HEK293 (cell line): ENCODE measurements around the gene KANSL1L.

Experiments used
- GFI1B ChIP-seq: fragments of 450-650 bp; formaldehyde crosslinking; IDR thresholded peaks from 2 replicates; pipeline ENCODE4 v1.5.1; 2016; ENCODE audit warnings: missing biosample characterization, missing genetic modification characterization
- KLF16 ChIP-seq: fragments of 450-650 bp; formaldehyde crosslinking; IDR thresholded peaks from 2 replicates; pipeline ENCODE4 v1.5.1; 2017; ENCODE audit warnings: missing biosample characterization, missing genetic modification characterization
- PATZ1 ChIP-seq: fragments of 450-650 bp; formaldehyde crosslinking; IDR thresholded peaks from 2 replicates; pipeline ENCODE4 v1.5.1; 2016; ENCODE audit warnings: missing biosample characterization, missing genetic modification characterization
- TRIM28 ChIP-seq: IDR thresholded peaks from 2 replicates; pipeline ENCODE4 v1.6.1; 2011; ENCODE audit warnings: low read length, control low read depth, borderline replicate concordance
- YY1 ChIP-seq: fragments of 450-650 bp; formaldehyde crosslinking; IDR thresholded peaks from 2 replicates; pipeline ENCODE4 v1.5.1; 2018; ENCODE audit warnings: missing biosample characterization, missing genetic modification characterization
- ZBTB20 ChIP-seq: fragments of 450-650 bp; formaldehyde crosslinking; IDR thresholded peaks from 2 replicates; pipeline ENCODE4 v1.5.1; 2016; ENCODE audit warnings: missing biosample characterization, missing genetic modification characterization
- ZNF473 ChIP-seq: fragments of 450-650 bp; formaldehyde crosslinking; IDR thresholded peaks from 2 replicates; pipeline ENCODE4 v1.5.1; 2017; ENCODE audit warnings: missing biosample characterization, missing genetic modification characterization
- ZNF555 ChIP-seq: fragments of 450-650 bp; formaldehyde crosslinking; conservative IDR thresholded peaks from 2 replicates; pipeline ENCODE4 v1.5.1; 2017; ENCODE audit warnings: missing biosample characterization, mild to moderate bottlenecking, missing genetic modification characterization, inconsistent platforms
- ZNF629 ChIP-seq: fragments of 450-650 bp; formaldehyde crosslinking; IDR thresholded peaks from 2 replicates; pipeline ENCODE4 v1.5.1; 2017; ENCODE audit warnings: missing biosample characterization, missing genetic modification characterization
- TF ChIP-seq, protein P1 (sequence below): fragments of 450-650 bp; formaldehyde crosslinking; IDR thresholded peaks from 2 replicates; pipeline ENCODE4 v1.5.1; 2016; ENCODE audit warnings: missing biosample characterization, missing genetic modification characterization
- TF ChIP-seq, protein P2 (sequence below): fragments of 450-650 bp; formaldehyde crosslinking; IDR thresholded peaks from 2 replicates; pipeline ENCODE4 v1.5.1; 2017; ENCODE audit warnings: missing biosample characterization, missing genetic modification characterization
- TF ChIP-seq, protein P3 (sequence below): fragments of 450-650 bp; formaldehyde crosslinking; IDR thresholded peaks from 2 replicates; pipeline ENCODE4 v1.5.1; 2016; ENCODE audit warnings: missing biosample characterization, missing genetic modification characterization
- TF ChIP-seq, protein P4 (sequence below): fragments of 450-650 bp; formaldehyde crosslinking; IDR thresholded peaks from 2 replicates; pipeline ENCODE4 v1.5.1; 2016; ENCODE audit warnings: missing biosample characterization, missing genetic modification characterization, low read depth

DNA sequence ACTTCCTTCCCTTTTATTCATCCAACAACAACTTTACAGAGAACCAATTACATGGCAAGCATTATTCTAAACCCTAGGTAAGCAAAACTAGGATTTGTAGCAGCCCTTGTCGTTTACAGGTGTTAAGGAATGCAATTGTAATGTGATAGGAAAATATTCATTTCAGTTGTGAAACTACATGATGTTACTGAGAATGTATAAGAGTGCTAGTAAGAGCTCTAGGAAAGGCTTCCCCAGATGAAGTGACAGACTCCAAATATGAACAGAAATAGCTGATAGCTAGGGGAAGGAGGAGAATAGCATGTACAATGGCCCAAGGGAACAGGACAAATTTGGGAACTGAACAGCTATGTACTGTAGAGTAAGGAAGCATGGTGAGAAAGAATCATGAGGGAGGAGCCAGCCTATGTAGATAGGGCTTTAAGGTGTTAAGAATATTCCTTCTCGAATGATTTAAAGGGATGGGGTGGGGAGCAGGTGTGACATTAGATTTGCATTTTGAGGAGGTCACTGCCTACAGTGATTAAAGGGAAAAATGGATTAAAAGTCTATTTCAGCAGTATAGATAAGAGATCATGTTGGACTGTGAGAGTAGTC is 137.0 kb downstream of the KANSL1L start:
- TF ChIP-seq, protein P1, sequence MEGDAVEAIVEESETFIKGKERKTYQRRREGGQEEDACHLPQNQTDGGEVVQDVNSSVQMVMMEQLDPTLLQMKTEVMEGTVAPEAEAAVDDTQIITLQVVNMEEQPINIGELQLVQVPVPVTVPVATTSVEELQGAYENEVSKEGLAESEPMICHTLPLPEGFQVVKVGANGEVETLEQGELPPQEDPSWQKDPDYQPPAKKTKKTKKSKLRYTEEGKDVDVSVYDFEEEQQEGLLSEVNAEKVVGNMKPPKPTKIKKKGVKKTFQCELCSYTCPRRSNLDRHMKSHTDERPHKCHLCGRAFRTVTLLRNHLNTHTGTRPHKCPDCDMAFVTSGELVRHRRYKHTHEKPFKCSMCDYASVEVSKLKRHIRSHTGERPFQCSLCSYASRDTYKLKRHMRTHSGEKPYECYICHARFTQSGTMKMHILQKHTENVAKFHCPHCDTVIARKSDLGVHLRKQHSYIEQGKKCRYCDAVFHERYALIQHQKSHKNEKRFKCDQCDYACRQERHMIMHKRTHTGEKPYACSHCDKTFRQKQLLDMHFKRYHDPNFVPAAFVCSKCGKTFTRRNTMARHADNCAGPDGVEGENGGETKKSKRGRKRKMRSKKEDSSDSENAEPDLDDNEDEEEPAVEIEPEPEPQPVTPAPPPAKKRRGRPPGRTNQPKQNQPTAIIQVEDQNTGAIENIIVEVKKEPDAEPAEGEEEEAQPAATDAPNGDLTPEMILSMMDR (tag by site-specific recombination), result no peak
- TF ChIP-seq, protein P2, sequence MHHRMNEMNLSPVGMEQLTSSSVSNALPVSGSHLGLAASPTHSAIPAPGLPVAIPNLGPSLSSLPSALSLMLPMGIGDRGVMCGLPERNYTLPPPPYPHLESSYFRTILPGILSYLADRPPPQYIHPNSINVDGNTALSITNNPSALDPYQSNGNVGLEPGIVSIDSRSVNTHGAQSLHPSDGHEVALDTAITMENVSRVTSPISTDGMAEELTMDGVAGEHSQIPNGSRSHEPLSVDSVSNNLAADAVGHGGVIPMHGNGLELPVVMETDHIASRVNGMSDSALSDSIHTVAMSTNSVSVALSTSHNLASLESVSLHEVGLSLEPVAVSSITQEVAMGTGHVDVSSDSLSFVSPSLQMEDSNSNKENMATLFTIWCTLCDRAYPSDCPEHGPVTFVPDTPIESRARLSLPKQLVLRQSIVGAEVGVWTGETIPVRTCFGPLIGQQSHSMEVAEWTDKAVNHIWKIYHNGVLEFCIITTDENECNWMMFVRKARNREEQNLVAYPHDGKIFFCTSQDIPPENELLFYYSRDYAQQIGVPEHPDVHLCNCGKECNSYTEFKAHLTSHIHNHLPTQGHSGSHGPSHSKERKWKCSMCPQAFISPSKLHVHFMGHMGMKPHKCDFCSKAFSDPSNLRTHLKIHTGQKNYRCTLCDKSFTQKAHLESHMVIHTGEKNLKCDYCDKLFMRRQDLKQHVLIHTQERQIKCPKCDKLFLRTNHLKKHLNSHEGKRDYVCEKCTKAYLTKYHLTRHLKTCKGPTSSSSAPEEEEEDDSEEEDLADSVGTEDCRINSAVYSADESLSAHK (tag by site-specific recombination), result no peak
- TF ChIP-seq TRIM28, result no peak
- TF ChIP-seq, protein P3, sequence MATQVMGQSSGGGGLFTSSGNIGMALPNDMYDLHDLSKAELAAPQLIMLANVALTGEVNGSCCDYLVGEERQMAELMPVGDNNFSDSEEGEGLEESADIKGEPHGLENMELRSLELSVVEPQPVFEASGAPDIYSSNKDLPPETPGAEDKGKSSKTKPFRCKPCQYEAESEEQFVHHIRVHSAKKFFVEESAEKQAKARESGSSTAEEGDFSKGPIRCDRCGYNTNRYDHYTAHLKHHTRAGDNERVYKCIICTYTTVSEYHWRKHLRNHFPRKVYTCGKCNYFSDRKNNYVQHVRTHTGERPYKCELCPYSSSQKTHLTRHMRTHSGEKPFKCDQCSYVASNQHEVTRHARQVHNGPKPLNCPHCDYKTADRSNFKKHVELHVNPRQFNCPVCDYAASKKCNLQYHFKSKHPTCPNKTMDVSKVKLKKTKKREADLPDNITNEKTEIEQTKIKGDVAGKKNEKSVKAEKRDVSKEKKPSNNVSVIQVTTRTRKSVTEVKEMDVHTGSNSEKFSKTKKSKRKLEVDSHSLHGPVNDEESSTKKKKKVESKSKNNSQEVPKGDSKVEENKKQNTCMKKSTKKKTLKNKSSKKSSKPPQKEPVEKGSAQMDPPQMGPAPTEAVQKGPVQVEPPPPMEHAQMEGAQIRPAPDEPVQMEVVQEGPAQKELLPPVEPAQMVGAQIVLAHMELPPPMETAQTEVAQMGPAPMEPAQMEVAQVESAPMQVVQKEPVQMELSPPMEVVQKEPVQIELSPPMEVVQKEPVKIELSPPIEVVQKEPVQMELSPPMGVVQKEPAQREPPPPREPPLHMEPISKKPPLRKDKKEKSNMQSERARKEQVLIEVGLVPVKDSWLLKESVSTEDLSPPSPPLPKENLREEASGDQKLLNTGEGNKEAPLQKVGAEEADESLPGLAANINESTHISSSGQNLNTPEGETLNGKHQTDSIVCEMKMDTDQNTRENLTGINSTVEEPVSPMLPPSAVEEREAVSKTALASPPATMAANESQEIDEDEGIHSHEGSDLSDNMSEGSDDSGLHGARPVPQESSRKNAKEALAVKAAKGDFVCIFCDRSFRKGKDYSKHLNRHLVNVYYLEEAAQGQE (tag by site-specific recombination), result no peak
- no peak for TF ChIP-seq PATZ1
- TF ChIP-seq ZNF555, result no peak
- TF ChIP-seq ZNF473 (tag by site-specific recombination), result no peak
- TF ChIP-seq ZNF629 (tag by site-specific recombination), result no peak
- no peak for TF ChIP-seq KLF16
- TF ChIP-seq, protein P4, sequence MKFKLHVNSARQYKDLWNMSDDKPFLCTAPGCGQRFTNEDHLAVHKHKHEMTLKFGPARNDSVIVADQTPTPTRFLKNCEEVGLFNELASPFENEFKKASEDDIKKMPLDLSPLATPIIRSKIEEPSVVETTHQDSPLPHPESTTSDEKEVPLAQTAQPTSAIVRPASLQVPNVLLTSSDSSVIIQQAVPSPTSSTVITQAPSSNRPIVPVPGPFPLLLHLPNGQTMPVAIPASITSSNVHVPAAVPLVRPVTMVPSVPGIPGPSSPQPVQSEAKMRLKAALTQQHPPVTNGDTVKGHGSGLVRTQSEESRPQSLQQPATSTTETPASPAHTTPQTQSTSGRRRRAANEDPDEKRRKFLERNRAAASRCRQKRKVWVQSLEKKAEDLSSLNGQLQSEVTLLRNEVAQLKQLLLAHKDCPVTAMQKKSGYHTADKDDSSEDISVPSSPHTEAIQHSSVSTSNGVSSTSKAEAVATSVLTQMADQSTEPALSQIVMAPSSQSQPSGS, result no peak
- no peak for TF ChIP-seq GFI1B (tag by site-specific recombination)
- TF ChIP-seq ZBTB20 (tag by site-specific recombination), result no peak
- TF ChIP-seq YY1, result no peak
